ENCODE data around the gene KMT2A.

DNA sequence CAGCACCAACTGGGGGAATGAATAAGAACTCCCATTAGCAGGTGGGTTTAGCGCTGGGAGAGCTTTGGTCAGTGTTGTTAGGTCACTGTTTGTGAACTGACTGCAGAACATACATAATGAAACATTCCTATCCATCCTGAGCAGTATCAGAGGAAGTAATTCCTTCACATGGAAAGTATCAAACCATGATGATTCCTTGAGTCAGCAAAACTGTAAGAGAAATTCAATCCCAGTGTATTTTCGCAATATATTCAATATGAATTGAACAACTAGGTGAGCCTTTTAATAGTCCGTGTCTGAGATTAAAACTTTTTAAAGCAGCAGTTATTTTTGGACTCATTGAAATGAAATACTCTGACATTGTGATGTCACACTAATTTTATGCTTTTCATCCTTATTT lies 48.1 kb downstream of the KMT2A start:
- TF ChIP-seq CTCF (IDR thresholded peaks at IDR 0.05) (no peak), EP300 (IDR thresholded peaks at IDR 0.05) (no peak), CEBPB (IDR thresholded peaks at IDR 0.05) (no peak)
